ENCODE results near the gene POU5F2. TPM values are rescaled to one million over a fixed set of nuclear protein-coding genes. Genes with fewer than 3 reads are reported as not detected.

POU5F2 gene
- 5.7 TPM for total RNA-seq

DNA sequence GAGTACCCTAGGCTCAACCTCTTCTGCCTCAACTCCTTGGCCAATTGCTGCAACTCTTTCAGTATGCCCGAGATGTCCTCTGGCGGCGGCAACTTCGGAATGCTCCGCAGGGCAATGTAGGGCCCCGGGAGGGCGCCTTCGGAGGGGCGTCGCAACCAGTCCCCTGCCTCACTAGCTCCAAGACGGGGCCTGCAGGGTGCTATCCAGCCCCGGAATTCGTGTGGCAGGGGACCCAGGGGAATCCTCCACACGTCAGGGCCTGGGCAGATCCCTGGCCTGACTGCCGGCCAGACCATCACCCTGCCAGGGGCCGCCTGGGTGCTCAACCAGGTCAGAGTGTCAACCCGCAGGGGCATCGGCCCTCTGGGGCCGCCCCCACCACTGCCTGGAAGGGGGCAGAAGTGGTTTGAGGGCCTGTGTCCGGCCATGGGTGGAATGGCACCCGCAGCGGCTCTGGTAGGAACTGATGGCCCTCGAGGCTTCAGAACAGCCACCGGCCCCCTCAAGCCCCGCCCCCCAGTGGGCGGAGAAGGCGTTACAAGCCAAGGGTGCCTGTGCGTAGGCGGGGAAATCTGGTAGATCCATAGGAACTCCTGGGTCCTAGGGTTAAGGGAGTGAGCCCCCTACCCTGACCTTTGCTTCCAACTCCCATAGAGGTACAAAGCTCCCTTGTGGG, at the start of gene POU5F2:
POU5F2 (minus strand) TSS at position 465 of the 676 bp plus-strand sequence; CDS start at position 428, 37 bp downstream.
- DNase-seq, result no peak

DNA sequence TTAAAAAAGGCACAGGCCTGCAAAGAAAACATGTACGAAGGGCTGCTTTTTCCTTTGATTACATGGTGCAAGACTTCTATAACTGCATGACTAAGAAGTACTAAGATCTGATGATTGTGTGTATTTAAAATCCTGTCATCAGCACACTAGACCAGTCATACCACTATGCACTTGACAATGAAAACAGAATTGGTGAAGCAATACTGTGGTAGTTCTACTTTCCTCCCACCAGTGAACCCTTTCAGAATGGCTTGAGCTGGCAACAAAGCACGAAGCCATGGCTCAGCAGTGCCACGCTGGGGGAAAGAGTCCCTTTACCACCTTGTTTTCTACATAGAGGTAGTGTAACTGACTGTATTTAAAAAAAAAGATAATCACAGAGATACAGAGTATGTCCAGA, 49.0 kb upstream of the POU5F2 start:
- peak; percentile 6 for DNase-seq

- no peak for DNase-seq
Measured at GRCh38 chr5:93789173-93790067, 48.0 kb upstream of the POU5F2 start.

- no peak for DNase-seq
Measured at GRCh38 chr5:93787598-93787997, 46.2 kb upstream of the POU5F2 start.

- no peak for DNase-seq
Measured at GRCh38 chr5:93785475-93785874, 44.1 kb upstream of the POU5F2 start.

- no peak for DNase-seq
Measured at GRCh38 chr5:93782978-93783377, 41.6 kb upstream of the POU5F2 start.

GRCh38 chr5:93777620-93778019, 36.2 kb upstream of the POU5F2 start:
- DNase-seq, result no peak

DNA sequence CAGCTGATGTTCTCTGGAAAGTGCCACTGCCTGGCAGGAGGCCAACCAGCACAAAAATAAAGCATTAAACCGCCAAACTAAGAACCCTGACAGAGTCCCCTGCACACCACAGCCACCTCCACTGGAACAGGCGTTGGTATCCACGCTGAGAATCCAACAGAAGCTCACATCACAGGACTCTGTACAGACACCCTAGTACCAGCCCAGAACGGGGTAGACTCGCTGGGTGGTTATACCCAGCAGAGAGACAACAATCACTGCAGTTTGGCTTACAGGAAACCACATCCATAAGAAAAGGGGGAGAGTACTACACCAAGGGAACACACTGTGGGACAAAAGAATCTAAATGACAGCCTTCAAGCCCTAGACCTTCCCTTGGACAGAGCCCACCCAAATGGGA, 15.0 kb upstream of the POU5F2 start:
- DNase-seq, result no peak

- DNase-seq, result no peak
Measured at GRCh38 chr5:93755716-93756115, 14.3 kb upstream of the POU5F2 start.

DNA sequence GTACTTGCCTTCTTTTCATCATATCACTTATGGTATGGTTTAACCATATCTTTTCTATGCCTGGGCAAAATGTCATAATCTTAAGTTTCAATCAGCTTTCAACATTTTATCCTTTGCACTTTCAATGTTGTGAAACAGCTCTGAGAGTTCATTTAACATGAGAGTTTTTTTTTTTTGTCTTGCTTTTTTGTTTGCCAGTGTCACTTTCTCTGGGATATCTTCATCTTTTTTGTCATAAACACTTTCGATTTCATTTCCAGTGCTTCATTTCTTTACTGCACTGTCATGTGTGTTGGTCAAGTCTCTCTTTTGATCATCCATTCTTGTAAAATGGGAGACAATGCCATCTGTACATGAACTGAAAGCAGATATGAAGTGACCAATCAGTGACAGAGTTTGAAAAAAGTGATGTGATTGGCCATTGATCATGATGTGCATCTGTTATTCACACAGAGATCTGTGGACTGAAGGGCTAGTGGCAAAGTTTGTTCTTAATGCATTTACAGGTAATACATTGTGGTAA, 7.5 kb upstream of the POU5F2 start:
- no peak for DNase-seq

- DNase-seq, result no peak
Measured at GRCh38 chr5:93746406-93747056, 5.1 kb upstream of the POU5F2 start.

- DNase-seq, result no peak
Measured at GRCh38 chr5:93736284-93736683, 5.1 kb downstream of the POU5F2 start.

- DNase-seq, result no peak
Measured at GRCh38 chr5:93735378-93735777, 6.0 kb downstream of the POU5F2 start.

DNA sequence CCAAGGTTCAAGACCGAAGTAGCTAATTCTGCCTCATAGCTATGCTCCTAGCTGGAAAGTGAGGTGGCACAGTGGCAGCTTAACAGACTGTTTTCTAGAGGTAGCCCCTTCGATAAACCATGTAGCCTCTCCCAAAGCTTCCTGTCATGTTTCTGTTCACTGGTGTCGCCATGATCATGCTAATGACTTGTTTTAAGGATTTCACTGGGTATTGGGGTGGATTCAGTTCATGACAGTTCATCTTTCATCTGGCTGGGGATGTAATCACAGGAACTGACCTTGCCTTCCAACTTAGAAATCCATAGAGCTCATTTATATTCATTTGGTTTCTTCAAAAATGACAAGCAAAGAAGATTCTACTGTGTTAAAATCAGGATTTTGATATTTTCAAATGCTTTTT, 9.4 kb downstream of the POU5F2 start:
- no peak for DNase-seq

- no peak for DNase-seq
Measured at GRCh38 chr5:93726595-93726994, 14.8 kb downstream of the POU5F2 start.

GRCh38 chr5:93724791-93725190, 16.6 kb downstream of the POU5F2 start:
- no peak for DNase-seq

GRCh38 chr5:93723681-93724080, 17.7 kb downstream of the POU5F2 start:
- DNase-seq, result no peak

DNA sequence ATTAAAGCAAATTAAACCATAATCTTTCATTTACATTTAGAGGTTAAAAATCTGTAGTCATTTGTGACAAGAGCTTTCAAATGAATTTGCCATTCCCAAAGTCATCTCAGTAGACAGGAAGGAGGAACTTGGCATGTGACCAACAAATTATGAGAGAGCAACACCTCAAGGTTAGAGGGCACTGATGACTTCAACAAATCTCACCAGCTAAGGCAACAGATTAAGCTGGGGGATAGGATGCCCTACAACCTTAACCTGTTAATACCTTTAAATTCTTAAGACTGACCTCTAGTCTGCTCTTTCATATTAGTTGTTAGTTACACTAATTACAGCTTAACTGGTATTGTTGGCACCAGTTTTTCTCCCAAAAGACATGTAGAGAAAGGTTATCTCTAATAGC, 18.4 kb downstream of the POU5F2 start:
- no peak for DNase-seq

DNA sequence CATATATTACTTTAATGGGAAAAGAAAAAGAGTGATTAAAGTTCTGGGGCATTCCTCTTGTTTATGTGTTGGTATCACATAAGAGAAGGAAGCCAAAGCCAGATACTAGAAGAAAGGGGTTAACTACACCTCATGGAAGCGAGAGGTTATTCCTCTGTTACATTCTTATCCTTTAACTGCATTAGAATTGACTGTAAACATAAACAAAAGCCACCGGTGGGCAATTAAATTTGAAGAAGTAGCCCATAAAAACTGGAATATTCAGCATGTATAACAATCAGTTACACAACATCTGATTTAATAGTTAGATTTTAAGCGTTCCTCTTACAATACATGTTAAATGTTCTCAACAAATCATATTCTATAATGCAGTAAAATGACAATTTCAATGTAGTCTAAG, 18.8 kb downstream of the POU5F2 start:
- no peak for DNase-seq

GRCh38 chr5:93721511-93721910, 19.9 kb downstream of the POU5F2 start:
- no peak for DNase-seq

DNA sequence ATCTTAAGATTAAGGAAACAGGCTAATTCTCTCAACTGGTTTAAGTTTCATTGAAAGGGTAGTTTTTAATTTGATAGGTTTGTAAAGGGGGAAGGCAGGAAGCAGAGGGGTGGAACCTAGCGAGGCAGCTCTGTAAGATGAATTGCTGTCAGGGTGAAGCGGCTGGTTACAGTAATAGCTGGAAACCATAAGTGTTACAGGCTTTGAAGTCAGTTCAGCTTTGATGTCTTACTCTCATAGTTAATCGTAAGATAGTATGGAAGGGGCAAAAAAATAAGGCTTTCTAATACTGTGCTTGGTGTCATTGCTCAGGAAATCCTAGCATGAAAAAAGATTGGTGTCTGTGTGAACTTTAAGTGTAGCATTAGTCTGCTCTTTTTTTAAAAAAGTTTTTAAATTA, 20.3 kb downstream of the POU5F2 start:
- no peak for DNase-seq

- DNase-seq, result peak; percentile 14
Measured at GRCh38 chr5:93717162-93717561, 24.2 kb downstream of the POU5F2 start.

- DNase-seq, result no peak
Measured at GRCh38 chr5:93716453-93716852, 24.9 kb downstream of the POU5F2 start.
